Brain pericyte (primary cell): ENCODE data around the gene ACSM3.
"Not testable (repeated sequence)": the region's sequence is repeated elsewhere in the genome, so short reads cannot be mapped to it uniquely, and the experiment has no call there.

ENCODE experiments used
- DNase-seq: peaks from one replicate; pipeline ENCODE4 v3.0.0-alpha.2; 2012; ENCODE audit warnings: low read depth, low spot score

The ACSM3 gene

DNA sequence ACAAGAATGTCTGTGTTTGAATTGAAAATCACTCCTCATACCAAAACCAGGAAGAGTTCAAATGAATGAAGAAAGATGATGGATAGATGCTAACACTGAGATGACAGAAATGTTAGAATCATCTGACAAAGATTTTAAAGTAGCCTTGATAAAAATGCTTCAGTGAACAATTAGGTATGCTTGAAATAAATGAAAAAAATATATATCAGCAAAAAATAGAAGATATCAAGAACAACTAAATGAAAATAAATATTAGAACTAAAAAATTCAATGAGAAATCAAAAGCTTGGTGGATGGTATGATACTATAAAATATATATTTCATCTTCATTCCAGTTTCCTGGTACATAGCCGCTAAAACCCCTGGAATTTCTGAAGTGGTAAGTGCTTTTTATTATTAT, 8.6 kb upstream of the ACSM3 start:
- DNase-seq = no peak

DNA sequence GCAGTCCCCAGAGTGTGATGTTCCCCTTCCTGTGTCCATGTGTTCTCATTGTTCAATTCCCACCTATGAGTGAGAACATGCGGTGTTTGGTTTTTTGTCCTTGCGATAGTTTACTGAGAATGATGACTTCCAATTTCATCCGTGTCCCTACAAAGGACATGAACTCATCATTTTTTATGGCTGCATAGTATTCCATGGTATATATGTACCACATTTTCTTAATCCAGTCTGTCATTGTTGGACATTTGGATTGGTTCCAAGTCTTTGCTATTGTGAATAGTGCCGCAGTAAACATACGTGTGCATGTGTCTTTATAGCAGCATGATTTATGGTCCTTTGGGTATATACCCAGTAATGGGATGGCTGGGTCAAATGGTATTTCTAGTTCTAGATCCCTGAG, 8.0 kb upstream of the ACSM3 start:
- DNase-seq = not testable (repeated sequence)

DNA sequence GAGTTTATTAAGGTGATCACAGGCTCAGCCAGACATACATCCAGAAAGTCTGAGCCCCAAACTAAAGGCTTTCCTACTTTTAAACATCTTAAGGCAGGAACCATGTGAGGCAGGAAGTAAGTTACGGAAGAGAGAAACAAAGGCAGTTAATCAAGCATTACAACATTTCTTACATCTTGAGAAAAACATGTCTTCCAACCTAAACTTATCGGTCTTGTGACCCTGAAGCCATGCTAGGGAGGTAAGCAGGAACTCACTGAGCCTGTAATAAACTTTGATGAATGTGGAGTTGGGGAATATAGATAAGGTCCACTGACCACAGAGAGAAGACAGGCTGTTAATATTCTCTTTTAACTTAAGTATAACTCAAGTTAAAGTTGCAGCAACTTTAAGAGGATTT, 3.5 kb upstream of the ACSM3 start:
- no peak for DNase-seq

DNA sequence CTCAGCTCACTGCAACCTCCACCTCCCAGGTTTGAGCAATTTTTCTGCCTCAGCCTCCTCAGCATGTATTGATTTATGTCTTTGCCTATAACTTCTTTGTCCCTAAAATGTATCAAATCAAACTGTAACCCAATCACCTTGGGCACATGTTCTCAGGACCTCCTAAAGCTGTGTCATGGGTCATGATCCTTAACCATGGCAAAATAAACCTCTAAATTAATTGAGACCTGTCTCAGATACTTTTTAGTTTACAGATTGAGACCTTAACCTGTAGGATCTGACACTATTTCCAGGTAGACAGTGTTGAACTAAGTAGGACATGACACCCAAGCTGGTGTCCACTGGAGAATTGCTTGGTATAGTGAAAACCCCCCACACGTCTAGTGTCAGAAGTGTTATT, 2.6 kb upstream of the ACSM3 start:
- DNase-seq = no peak

DNA sequence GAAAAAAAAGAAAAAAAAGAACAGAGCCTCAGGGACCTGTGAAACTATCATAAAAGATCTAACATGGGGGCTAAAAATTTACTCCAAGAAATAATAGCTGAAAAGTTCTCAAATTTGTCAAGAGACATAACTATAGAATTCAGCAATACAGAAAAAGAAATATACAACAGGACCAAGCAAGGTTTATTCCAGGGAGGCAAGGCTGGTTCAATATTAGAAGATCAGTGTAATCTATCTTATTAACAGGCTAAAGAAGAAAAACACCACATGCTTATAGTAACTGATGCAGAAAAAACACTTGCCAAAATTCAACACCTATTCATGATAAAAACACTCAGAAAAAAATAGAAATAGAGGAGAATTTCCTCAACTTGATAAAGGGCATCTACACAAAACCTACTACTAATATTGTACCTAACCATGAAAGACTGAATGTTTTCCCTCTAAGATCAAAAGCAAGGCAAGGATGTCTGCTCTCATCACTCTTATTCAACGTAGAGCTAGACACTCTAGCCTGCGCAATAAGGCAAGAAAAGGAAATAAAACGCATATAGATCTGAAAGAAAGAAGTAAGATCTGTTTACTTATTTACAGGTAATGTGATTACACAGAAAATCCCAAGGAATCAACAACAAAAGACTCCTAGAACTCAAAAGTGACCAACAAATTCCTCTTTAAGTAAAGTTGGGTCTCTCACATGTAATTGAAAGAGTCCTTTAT, 1.2 kb upstream of the ACSM3 start:
- DNase-seq = no peak

DNA sequence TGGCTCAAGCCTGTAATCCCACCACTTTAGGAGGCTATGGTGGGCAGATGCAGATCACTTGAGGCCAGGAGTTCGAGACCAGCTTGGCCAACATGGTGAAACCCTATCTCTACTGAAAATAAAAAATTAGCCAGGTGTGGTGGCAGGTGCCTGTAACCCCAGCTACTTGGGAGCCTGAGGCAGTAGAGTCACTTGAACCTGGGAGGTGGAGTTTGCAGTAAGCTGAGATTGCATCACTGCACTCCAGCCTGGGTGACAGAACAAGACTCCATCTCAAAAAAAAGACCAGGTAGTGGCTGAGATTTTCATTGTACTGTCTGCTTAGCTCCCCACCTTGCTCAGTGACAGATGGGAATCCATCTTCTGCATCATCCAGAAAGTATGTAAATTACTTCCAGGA, 634 bp downstream of the ACSM3 start:
- not testable (repeated sequence) for DNase-seq

DNA sequence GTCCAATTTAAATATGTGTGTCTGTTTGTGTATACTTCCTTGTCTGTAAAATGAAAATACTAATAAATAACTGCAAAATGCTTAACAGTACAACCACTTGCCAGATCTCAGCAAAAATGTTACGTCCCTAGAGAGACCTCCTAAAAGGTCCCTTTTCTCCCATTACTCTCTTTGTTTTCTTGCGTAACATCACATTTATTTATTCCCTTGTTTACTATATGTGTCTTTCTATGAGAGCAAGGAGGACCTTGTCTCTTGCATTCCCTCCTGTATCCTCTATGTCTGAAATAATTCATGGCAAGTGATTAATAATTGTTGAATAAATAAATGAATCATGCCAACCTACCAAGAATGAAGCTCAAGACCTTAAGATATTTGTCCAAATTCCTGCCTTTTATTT, 1.9 kb downstream of the ACSM3 start:
- DNase-seq = no peak

DNA sequence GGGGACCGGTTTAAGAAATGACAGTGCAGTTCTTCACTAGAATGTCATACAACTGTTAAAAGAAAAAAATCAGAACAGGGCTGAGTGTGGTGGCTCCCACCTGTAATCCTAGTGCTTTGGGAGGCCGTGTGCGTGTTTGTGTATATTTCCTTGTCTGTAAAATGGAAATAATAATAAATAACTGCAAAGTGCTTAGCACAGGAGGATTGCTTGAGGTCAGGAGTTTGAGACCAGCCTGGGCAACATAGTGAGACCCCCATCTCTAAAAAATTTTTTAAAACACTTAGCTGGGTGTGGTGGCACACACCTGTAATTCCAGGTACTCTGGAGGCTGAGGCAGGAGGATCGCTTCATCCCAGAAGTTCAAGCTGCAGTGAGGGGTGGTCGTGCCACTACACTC, 2.5 kb downstream of the ACSM3 start:
- DNase-seq = no peak

DNA sequence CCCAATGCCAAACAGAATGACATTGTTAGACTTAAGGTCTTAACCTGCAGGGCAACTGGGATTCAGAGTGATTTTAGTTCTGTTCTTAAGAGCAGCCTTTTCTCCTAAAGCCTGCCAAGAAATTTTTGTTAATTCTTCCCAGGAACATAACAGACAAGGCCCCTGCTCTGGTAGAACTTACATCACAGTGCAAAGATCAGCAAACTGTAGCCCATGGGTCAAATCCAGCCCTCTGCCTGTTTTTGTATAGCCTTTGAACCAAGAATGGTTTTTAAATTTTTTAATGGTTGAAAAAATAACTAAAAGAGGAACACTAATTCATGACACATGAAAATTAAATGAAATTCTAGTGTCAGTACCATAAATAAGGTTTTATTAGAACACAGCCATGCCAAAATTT, 3.8 kb downstream of the ACSM3 start:
- DNase-seq = no peak

DNA sequence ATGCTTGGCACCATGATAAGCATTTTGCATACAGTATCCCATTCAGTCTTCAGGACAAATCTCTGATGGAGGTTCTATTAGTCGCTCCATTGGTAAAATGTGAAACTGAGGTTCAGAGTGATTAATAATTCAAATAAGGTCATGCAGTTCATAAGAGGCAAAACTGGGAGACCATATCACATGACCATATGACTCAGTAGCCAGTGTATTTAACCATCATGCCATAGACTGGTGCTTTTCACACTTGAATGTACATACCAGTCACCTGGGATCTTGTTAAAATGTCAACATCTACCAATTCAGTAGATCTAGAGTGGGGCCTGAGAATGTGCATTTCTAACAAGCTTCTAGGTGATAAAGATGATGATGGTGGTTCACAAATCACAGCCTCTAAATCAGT, 4.3 kb downstream of the ACSM3 start:
- DNase-seq = no peak

DNA sequence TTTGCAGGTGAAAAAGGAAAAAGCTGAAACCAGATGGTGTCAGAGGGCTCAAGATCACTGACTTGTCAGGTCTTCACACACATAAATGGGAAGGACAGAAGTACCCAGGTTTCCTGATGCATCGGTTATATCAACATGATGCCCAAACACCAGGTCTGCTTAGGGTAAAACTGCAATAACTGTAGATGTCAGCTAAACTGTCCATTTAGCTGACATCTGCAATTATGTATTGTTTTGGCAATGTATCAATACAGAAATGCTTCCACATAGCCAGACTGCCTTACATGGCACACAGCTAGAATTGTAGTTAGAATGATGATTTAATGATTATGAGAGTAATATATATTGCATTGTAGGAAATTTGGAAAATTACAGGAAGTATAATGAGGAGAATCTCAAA, 5.0 kb downstream of the ACSM3 start:
- DNase-seq = no peak

DNA sequence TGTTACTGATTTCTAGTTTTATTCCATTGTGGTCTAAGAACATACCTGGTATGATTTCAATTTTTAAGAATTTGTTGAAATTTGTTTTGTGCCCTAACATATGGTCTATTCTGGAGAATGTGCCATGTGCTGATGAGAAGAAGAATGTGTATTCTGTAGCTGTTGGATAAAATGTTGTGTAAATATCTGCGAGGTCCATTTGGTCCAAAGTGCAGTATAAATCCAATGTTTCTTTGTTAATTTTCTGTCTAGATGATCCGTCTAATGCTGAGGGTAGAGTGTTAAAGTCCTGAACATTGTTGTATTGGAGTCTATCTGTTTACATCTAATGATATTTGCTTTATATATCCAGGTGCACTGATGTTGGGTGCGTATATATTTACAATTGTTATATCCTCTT, 9.9 kb downstream of the ACSM3 start:
- no peak for DNase-seq

DNA sequence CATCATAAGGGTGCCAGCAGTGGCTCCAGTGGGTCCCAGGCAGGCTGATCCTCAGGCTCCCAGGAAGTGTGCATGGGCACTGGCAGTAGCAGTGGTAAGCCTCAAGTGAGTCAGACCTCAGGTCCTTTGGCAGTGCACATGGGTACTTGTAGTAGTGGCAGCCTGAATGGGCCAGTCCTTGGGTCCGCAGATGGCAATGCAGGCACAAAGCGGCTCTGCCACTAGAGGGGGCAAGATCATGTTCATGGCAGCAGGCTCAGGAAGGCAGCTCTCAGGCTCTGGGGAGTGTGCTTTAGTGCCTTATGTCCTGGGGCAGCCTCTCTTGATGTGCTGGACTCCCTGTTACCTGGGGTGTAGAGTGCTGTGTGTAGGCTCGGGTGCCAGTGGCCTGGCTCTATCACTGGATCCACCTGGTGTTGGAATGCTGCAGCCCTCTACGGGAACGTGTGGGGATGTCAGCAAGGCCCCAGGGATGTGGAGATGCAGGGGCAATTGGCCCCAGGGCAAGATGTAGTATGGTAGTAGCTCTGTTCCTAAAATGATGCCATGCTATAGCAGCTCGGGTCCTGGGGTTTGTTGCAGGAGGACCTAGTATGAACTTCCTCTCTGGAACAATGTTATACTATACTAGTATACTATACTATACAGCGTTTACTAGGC, 11.0 kb downstream of the ACSM3 start:
- peak; percentile 12 for DNase-seq

DNA sequence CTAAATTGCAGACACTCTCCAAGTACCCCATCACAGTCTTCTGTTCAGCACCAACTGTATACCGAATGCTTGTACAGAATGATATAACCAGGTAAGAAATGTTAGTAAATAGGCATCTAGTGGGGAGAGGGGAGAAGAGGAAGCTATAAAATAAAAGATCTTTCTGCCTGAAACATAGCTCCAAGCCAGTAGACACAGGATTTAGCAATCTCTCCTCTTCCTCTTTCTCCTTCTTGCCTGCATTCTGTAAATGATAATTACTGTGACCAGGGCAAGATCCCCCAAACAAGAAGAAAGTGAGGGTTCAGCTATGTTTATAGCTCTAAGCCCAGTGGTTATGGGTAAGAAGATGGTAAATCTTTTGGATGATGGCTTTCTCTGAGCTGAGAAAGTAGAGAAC, 17.9 kb downstream of the ACSM3 start:
- no peak for DNase-seq

DNA sequence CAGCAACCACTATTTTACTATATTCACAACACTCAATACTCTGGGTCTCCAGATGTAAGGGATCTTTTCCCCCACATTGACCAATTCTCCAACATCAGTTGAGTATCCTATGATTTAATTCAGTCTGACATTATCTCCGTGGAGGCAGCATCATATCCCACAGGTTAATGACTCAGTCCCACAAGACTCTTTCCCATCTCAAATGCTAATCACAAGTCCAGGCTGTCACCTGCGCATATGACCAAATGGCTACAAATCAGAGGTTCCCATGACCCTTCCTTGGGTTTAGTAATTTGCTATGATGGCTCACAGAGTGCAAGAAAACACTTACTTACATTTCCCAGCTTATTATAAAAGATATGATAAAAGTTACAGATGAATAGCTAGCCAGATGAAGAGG, 18.7 kb downstream of the ACSM3 start:
- no peak for DNase-seq

DNA sequence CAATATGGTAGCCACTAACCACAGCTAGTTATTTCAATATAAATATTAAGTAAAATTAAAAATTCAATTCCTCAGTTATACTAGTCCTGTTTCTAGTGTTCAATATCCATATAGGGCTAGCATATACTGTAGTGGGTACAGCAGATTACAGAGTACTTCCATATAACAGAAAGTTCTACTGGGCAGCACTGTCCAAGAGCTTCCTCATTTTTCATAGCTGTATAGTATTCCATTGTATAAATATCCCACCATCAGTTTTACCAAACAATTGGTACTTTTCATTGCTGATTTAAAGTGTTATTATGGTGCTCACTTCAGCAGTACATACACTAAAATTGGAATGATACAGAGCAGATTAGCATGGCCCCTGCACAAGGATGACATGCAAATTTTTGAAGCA, 20.4 kb downstream of the ACSM3 start:
- no peak for DNase-seq

DNA sequence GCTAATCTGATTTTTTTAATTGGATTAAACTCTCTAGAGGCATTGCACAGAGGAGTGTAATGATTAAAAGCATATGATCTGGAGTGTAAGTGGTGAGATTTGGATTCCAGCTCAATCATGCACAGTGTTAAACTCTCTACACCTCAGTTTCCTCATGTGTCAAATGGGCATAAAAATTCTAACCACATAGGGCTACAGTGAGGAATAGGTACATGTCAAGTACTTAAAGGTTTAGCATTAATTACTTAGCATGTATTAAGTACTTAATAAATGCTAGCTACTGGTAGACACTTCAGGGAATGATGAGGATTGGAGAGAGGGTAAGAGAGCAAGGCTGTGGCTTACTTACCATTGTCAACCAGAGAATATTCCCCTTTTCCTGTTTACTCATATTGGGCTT, 25.3 kb downstream of the ACSM3 start:
- no peak for DNase-seq

DNA sequence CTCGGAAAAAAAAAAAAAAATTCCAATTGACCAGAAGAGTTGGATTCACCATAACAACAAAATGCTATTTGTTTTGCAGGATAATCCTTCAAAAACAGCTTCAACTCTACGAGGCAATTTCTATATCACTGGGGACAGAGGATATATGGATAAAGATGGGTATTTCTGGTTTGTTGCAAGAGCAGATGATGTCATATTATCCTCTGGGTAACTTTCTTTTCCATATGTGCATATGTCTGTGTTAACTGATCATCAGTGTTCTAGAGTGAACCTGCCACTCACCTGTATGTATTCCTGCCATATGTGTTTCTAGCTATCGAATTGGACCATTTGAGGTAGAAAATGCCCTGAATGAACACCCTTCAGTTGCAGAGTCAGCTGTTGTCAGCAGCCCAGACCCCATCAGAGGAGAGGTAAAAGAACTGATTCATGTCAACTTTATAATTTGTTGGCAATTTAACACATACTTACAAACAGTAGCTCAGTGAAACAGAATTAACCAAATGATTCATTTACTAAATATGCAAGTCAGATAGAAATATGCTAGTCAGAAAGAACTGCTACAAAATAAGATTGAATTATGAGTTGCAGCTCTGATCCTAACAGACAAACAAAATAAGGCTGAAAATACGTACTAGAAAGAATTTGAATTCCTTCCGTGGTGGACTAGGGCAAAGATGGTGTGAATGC, 28.3 kb downstream of the ACSM3 start:
- DNase-seq = no peak

DNA sequence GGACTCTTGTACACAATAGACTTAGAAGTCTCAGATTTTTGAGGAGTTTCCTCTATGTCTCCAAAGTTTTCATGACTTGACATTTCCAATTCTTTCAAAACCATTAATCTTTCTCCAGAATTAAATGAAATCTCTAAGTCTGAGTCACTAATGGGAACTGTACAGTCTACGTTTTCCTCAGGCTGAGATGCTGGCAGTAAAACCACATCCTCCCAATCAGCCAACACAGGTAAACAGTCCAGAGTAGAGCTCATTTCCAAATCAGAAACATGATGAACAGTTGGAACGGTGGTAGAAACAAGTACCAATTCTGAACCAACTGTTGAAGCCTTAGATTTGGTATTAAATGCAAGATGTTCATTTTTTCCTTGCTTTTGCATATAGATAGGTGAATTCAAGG, 34.5 kb downstream of the ACSM3 start:
- DNase-seq = no peak

DNA sequence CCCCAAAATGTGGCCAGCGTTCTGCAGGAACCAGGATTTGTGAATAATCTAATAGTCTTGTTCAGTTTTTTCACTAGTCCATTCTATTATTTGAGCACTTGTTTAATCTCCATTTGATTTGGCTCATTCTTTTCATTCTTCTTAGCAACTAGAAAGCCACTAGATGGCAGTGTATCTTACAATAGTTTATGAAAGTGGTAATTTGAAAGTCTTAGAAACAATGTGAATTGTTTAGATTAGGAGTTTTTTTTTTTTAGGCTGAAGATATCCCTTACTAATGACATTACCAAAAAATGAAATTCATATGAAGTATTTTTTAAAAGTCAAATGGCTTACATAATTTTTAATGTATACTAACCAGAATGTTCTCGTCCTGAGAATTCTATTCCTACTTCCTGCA, 35.8 kb downstream of the ACSM3 start:
- no peak for DNase-seq

DNA sequence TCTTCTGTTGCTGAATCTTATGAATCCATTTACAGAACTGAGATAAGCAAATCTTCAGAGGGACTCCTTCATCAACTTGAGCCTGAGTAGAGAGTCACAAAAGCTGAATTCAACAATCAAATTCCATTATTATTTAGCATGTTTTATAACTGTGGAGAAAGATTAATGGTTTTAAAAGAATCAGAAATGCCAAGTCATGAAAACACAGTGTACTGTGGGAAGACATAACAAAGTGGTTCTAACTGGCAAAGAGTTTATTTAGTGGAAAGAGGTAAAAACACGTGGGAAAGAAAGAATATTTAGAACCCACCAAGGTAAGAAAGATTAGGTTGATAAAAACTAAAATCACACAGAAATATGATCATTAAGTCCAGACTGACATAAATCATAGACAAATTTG, 37.5 kb downstream of the ACSM3 start:
- no peak for DNase-seq

DNA sequence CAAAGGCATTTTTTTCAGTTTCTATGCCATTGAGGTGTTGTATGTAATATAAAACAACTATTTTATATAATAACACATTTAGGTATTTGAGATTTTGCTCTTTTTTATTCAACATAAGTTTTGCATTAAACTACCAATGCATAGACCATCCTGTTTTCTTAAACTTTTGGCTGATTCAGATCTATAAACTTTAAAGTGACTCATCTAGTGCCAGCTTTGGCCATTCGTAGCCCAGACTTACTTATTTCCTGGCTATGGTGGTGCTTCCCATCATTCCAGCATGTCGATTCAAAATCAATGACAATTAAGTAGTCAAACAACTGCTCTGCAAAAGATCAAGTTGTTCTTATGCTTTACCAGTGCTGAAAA, 39.4 kb downstream of the ACSM3 start:
- no peak for DNase-seq

DNA sequence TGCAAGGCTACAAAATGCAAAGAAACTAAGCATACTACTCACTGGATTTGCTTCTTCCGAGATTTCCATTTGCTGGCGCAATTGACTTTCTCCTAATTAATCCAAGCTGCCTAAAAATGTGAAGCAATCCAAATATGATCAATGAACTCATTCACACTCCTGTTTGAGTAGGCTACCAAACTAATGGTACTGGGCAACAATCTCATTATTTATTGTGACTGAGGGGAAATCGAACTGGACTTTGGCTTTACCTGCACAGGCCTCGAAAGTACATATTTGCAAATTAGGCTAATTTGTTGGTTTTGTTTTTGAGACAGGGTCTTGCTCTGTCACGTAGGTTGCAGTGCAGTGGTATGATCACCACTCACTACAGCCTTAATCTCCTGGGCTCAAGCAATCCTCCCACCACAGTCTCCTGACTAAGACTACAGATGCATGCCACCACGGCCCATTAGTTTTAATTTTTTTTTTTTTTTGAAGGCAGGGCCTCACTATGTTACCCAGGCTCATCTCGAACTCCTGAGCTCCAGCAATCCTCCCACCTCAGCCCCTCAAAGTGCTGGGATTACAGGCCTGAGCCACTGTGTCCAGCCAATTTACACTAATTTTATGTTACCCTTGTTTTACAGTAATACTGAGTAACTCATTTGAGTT, 39.9 kb downstream of the ACSM3 start:
- no peak for DNase-seq
